ENCODE measurements around the gene JARID2.

Gene JARID2

DNA sequence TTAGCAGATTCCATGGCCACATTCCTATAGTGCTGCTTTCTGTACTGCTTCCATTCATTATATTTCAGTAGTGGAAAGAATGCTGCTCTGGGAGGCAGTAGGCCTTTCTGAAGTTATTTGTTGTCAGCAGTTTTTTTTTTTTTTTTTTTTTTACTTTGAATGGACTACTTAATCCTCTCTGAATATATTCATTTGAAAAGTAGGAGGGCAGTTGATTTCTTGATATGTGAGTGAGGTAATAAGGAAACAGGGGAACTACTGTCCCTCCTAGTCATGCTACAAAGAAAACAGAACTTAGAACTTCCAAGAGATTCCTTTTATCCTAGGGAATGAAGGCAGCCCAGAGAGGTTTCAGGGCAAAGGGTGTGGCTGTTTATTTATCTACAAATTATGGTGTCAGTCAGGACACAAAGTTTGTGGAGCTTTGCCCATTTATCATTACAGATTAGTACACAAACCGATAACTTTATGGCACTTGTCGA lies 155.9 kb downstream of the JARID2 start:
- H3K9me3 ChIP-seq (ENCODE audit: severe bottlenecking), result no peaks in the 10 kb centered on the region
- H3K36me3 ChIP-seq (ENCODE audit: low read depth), result no peaks in the 10 kb centered on the region
- TF ChIP-seq, protein P1, sequence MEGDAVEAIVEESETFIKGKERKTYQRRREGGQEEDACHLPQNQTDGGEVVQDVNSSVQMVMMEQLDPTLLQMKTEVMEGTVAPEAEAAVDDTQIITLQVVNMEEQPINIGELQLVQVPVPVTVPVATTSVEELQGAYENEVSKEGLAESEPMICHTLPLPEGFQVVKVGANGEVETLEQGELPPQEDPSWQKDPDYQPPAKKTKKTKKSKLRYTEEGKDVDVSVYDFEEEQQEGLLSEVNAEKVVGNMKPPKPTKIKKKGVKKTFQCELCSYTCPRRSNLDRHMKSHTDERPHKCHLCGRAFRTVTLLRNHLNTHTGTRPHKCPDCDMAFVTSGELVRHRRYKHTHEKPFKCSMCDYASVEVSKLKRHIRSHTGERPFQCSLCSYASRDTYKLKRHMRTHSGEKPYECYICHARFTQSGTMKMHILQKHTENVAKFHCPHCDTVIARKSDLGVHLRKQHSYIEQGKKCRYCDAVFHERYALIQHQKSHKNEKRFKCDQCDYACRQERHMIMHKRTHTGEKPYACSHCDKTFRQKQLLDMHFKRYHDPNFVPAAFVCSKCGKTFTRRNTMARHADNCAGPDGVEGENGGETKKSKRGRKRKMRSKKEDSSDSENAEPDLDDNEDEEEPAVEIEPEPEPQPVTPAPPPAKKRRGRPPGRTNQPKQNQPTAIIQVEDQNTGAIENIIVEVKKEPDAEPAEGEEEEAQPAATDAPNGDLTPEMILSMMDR (IDR thresholded peaks at IDR 0.05; ENCODE audit: poor library complexity, severe bottlenecking), result no peak
- no peak overlapping the region for H3K4me3 ChIP-seq (ENCODE audit: severe bottlenecking)
- no peak for DNase-seq (ENCODE audit: low spot score)
- no peak for ATAC-seq (ENCODE audit: low read depth)
- peaks cover 7% of the 10 kb centered on the region for H3K4me1 ChIP-seq (ENCODE audit: insufficient read depth, poor library complexity, severe bottlenecking)
- no peaks in the 10 kb centered on the region for H3K27me3 ChIP-seq (ENCODE audit: insufficient read depth, poor library complexity, severe bottlenecking)
- H3K27ac ChIP-seq (ENCODE audit: poor library complexity, severe bottlenecking), result no peak overlapping the region

DNA sequence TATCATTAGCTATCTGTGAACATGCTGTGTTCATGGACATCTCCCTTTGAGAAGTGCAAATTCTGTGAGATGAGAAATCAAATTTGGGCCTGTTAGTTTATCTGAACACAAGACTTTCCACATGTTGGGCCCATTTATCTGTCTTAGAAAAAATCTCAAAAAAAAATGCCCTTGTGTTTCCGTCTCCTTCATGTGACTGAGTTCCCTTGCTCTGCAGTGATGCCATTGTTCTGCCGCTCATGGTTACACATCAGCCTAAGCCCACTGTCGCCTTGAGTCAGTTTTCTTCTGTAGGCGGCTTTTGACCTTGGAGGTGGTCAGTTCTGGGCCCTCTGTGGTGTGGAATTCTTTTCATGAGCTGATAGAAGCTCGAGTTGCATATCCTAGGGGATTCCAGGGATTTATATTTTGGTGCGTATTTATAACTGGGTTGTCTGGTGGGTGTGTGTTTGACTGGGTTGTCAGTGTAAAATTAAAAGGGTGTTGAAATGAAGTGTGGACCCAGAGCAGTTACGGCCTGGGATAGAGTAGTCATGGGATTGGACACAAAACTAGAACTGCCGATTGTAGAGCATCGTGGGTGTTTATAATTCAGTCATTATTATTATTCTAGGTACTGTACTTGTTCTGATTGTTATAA lies 156.7 kb downstream of the JARID2 start:
- no peak for DNase-seq (ENCODE audit: low spot score)
- Histone ChIP-seq H3K4me1 (ENCODE audit: insufficient read depth, poor library complexity, severe bottlenecking) (peaks cover 7% of the 10 kb centered on the region), H3K4me3 (ENCODE audit: severe bottlenecking) (no peak overlapping the region), H3K9me3 (ENCODE audit: severe bottlenecking) (no peaks in the 10 kb centered on the region), H3K27ac (ENCODE audit: poor library complexity, severe bottlenecking) (no peak overlapping the region), H3K36me3 (ENCODE audit: low read depth) (no peaks in the 10 kb centered on the region), H3K27me3 (ENCODE audit: insufficient read depth, poor library complexity, severe bottlenecking) (no peaks in the 10 kb centered on the region)
- ATAC-seq (ENCODE audit: low read depth), result no peak
- TF ChIP-seq, protein P1 (IDR thresholded peaks at IDR 0.05; ENCODE audit: poor library complexity, severe bottlenecking), result no peak

DNA sequence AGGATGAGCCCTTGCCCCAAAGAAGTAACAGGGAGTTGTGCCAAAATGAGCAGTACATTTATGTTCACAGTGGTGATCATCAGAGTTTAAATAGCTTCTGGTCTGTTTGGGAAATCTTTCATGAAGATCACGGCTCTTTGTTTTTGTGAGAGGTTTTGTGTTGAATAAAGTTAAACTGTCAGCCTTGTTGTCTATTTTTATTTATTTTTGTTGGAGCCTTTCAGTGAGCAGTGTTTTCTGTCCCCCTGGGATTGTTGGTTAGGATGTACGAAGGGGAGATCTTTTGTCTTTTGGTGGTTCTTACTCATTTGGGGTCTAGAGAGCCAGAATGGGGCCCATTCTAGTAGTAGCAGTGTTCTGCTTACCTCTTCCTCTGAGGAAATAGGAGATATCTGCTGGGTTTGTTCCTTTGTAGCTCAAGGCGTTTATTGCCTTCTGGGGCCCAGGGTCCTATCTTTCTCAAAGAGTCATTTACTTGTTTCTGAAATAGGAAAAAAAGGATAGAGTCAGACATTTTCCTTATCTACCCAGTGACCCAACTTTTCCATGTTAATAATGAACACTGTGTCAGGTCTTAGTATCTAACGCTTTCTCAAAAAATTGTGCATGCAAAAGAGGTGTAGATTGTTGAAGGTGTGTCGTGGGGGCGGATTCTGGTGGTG lies 157.4 kb downstream of the JARID2 start:
- Histone ChIP-seq H3K4me1 (ENCODE audit: insufficient read depth, poor library complexity, severe bottlenecking) (peaks cover 7% of the 10 kb centered on the region), H3K4me3 (ENCODE audit: severe bottlenecking) (no peak overlapping the region), H3K27ac (ENCODE audit: poor library complexity, severe bottlenecking) (no peak overlapping the region), H3K27me3 (ENCODE audit: insufficient read depth, poor library complexity, severe bottlenecking) (no peaks in the 10 kb centered on the region), H3K36me3 (ENCODE audit: low read depth) (no peaks in the 10 kb centered on the region), H3K9me3 (ENCODE audit: severe bottlenecking) (no peaks in the 10 kb centered on the region)
- no peak for DNase-seq (ENCODE audit: low spot score)
- TF ChIP-seq, protein P1 (IDR thresholded peaks at IDR 0.05; ENCODE audit: poor library complexity, severe bottlenecking), result no peak
- no peak for ATAC-seq (ENCODE audit: low read depth)

DNA sequence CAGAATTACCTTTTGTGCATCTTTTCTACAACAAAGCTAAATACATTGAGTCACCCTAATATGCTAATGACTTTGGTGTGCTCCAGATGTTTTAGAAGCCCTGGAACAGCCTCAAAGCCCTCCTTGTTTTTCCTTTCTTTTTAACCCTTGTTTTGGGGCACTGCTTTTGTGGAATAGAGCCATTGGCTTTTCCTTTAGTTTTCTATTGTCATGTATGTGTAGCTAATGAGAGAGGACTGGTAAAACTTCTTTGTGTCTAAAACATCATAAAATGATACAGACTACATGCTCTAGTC lies 158.8 kb downstream of the JARID2 start:
- TF ChIP-seq, protein P1 (IDR thresholded peaks at IDR 0.05; ENCODE audit: poor library complexity, severe bottlenecking), result no peak
- no peak overlapping the region for H3K4me3 ChIP-seq (ENCODE audit: severe bottlenecking)
- DNase-seq (ENCODE audit: low spot score) (no peak), ATAC-seq (ENCODE audit: low read depth) (no peak)
- no peaks in the 10 kb centered on the region for H3K27me3 ChIP-seq (ENCODE audit: insufficient read depth, poor library complexity, severe bottlenecking)
- H3K27ac ChIP-seq (ENCODE audit: poor library complexity, severe bottlenecking), result no peak overlapping the region
- H3K36me3 ChIP-seq (ENCODE audit: low read depth), result no peaks in the 10 kb centered on the region
- no peaks in the 10 kb centered on the region for H3K9me3 ChIP-seq (ENCODE audit: severe bottlenecking)
- H3K4me1 ChIP-seq (ENCODE audit: insufficient read depth, poor library complexity, severe bottlenecking), result peaks cover 4% of the 10 kb centered on the region
